HG02970 (cell line): ENCODE results near the gene TRRAP.
"Not testable (repeated sequence)": the region's sequence is repeated elsewhere in the genome, so short reads cannot be mapped to it uniquely, and the experiment has no call there.

Experiments used
- ATAC-seq: cut with Tn5 transposase; IDR thresholded peaks from one replicate; pipeline ENCODE4 v1.9.1; 2021; ENCODE audit warnings: mild to moderate bottlenecking, moderate library complexity, moderate number of reproducible peaks; ENCODE audit not compliant: unreplicated experiment, low FRiP score

Gene TRRAP

DNA sequence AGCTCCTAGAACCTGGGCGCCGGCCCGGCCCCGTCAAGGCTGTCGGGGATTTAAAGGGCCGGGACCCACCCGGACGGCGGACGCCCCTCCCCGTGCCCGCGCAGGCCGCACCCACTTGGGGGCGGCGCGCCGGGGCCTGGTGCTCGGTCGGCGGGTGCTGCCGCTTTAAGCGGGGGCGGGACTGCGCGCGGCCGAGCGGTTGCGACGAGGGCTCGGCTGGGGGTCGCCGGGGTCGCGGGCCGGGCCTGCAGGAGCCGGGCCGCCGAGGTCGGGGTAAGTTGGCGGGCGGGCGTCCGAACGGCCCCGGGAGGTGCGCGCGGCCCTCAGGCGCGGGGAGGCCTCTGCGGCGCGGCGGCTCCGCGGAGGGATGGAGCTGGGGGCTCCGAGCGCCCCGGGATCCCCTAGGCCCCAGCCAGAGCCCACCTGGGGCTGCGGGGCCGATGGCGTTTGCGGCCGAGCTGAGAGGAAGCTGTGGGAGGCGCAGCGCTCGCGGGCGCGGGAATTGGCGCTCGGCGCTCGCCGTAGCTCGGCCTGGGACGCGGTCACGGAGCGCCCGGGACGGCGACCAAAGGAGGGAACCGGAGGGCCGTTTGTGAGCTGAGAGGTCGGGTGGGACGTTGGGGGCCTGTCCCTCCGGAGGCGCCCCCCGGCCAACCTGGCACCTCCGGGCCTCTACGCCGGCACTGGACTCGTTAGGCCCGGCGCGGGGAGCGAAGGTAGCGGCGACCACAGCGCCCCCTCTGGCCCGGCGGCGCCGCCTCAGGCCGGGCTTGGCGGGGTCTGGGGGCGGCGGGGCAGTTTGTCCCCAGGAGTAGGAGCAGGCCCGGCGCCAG, at the start of gene TRRAP:
TRRAP (plus strand) TSS at position 168 of the 833 bp plus-strand sequence. CDS start 2,619 bp downstream, outside the sequence.
- ATAC-seq, result peak; percentile 53

DNA sequence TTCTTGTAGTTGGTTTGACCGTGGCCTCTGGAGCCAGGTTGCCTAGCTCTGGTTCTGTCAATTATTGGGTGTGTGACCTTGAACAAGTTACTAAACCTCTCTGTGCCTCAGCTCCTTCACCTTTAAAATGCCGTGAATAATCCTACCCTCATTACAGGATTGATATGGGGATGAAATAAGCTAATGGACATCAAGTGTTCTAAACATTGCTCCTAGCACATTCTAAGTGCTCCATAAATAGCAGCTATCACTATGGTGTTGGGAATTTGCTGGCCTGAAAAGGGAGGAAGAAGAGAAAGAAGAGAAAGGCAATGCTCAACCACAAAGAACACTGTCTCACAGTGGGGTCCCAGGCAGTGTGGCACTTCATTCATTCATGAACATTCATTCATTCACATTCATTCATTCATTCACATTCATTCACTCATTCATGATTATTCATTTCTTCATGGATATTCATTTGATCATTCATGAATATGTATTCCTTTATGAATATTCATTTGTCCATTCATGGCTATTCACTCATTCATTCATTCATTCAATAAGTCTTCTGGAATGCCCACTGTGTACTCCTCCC, 47.3 kb upstream of the TRRAP start:
- no peak for ATAC-seq

DNA sequence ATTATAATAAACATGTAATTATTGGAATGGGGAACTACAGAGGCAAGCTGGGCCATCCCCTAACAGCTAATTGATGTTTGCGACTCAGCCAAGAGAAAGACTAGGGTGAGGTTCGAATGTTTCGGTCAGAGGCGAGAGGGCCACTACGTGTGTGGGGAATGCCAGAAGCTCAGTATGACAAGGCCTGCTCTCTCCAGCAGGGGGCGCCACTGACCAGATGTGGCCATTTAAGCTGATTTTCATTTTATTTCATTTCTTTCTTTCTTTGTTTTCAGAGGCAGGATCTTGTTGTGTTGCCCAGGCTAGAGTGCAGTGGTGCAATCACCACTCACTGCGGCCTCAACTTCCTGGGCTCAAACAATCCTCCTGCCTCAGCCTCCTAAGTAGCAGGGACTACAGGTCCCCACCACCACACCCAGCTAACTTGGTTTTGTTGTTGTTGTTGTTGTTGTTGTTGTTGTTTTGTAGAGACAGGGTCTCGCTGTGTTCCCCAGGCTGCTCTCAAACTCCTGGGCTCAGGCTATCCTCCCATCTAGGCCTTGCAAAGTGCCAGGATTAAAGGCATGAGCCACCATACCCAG, 46.6 kb upstream of the TRRAP start:
- no peak for ATAC-seq

DNA sequence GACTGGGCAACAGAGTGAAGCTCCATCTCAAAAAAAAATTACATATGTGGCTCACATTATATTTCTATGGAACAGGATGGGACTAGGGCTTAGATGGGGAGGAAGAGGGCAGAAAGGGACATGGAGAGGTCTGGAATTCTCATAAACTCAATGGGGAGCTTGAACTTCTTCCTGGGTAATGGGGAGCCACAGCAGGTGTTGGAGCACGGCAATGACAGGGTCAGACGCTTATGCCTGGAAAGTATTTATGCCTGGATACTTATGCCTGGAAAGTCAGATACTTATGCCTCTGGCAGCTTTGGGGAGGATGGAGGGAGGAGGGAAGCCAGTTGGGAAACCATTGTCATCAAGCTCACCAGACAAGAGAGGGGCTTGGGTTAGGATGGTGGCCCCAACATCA, 45.3 kb upstream of the TRRAP start:
- ATAC-seq, result no peak

DNA sequence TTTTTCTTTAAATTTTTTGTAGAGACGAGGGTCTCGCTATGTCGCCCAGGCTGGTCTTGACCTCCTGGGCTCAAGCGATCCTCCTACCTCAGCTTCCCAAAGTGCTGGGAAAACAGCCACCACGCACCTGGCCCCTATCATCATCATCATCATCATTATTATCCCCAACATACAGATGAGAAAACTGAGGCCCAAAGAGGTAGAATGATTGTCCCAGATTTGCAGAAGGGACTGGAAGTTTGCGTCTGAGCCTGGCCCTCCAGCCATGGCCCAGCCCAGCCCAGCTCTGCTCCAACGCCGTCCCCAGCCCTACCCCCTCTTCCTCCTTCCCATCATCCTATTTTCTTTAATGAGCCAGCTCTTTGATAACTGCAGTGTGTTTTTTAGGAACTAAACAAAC, 43.4 kb upstream of the TRRAP start:
- no peak for ATAC-seq

DNA sequence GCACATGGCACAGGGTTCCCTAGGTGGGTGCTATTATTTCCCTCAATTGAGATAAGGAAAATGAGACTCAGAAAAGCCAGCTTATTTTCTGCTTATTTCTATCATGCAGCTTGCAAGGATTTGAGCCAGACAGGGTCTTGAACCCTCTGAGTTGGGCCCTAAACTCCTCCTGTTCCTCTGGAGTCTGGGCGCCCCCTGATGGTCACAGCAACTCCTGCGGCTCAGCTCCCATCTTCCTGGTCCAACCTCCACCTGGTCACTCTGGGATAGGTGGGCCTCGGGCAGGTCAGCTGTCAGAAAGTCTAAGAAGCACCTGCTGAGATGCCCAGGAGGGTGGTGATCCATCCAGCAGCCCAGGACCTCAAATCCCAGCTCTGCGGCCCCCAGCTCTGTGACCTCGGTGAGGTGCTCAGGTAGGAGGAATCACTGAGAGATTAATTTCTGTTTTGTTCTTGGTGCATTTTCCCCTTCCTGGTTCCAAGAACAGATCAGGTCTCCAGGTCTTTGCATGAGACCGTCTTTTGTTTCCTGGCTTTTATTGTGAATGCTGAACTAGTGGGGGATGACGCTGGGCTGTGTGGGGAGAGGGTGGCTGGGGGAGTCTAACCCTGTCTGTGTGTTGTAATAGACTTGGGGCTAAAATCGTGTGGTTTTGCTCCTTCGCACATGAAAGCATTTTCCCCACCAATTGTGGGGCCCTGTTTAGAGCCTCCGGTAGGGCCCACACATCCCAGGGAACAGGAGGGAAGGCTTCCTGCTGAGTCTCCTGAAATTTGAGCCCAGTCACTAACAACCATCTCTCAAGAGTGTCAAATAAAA, 41.3 kb upstream of the TRRAP start:
- no peak for ATAC-seq

DNA sequence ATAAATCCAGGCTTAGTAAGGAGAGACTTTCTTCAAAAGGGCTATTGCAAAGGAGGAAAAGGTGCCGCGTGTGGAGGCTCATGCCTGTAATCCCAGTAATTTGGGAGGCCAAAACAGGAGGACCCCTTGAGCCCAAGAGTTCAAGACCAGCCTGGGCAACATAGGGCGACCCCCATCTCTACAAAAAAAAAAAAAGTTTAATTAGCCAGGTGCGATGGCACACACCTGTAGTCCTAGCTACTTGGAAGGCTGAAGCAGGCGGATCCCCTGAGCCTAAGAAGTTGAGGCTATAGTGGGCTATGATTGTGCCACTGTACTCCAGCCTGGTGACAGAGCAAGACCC, 40.7 kb upstream of the TRRAP start:
- no peak for ATAC-seq

DNA sequence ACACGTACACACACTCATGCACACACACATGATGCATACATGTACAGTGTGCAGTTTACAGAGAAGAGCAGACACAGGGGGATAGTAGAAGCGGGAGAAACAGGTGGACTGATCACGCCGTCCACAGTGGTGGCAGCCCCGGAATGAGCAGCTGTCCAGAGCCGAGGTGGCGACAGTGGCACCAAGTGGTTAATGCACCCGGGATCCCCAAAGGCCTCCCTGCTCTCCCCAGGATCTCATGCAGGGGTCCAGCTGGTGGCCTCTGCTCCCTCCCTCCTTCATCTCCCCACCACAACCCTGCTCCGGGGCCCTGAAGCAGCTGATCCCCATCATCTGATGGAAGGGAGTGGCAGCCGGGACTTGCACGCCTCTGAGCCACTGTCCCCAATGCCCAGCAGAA, 38.2 kb upstream of the TRRAP start:
- no peak for ATAC-seq

DNA sequence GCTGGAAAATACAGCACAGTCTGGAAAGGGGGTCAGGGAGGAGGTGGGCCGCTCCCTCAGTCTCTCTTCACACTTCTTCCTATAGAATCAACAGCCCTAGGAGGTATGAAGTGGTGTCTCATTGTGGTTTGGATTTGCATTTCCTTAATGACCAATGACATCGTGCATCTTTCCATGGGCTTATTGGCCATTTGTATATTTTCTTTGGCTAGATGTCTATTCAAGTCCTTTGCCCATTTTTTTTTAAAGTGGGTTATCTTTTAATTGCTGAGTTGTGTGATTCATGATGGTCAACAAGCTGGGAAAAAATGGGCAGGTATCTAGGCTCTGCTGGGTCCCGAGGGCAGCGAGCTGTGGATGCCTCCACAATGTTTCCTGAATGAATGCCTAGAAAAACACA, 37.6 kb upstream of the TRRAP start:
- ATAC-seq, result no peak

DNA sequence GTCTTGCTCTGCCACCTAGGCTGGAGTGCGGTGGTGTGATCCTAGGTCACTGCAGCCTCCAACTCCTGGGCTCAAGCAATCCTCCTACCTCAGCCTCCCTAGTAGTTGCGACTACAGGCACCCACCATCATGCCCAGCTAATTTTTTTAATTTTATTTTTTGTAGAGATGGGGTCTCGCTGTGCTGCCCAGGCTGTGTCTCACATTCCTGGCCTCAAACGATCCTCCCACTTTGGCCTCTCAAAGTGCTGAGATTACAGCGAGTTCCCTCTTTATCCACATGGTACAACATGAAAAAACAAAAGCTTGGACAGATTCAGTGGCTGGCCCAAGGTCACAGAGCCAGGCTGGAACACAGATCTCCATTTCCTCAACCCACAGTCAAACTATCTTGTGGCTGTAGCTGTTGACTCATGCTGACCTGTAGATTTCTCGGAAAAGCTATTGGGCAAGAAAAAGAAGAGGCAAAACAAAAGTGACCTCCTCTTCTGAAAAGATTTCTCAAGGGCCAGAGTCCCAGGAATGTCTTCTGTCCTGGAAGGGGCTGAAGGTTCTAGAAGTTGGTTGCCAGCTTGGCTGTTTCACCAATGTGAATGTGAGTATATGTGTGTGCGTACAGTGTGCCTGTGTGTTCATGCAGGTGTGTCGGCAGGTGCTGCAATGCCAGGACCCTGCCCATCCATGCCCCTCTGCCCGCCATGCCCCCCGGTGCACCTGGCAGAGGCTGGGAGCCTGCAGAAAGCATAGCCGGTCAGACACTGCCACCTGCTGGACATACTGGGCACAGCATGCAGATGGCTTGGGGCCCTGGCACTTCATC, 36.9 kb upstream of the TRRAP start:
- ATAC-seq, result no peak

DNA sequence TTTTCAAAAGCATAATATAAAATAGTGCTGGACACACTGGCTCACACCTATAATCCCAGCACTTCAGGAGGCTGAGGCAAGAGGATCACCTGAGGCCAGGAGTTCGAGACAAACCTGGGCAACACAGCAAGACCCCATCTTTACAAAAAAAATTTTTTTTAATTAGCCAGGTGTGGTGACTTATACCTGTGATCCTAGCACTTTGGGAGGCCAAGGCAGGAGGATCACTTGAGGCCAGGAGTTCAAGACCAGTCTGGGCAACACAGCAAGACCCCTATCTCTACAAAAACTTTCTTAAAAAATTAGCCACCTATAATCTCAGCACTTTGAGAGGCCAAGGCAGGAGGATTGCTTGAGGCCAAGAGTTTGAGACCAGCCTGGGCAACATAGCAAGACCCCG, 35.8 kb upstream of the TRRAP start:
- not testable (repeated sequence) for ATAC-seq

DNA sequence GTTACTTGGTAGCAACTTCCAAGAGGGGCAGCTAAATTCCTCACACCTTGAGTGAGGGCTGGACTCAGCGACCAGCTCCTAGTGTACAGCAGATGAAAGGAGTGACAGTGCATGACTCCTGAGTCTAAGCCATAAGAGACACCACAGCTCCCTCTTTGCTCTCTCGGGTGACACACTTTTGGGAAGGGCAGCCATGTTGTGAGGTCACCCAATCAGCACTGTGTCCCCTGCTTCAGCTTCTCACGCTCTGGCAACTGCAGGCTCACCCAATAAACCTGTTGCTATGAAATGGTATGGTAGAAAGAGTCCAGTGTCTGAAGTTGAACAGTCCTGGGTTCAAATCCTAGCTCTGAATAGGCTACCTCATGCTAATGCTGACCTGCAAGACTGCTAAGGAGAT, 29.4 kb upstream of the TRRAP start:
- ATAC-seq, result no peak

DNA sequence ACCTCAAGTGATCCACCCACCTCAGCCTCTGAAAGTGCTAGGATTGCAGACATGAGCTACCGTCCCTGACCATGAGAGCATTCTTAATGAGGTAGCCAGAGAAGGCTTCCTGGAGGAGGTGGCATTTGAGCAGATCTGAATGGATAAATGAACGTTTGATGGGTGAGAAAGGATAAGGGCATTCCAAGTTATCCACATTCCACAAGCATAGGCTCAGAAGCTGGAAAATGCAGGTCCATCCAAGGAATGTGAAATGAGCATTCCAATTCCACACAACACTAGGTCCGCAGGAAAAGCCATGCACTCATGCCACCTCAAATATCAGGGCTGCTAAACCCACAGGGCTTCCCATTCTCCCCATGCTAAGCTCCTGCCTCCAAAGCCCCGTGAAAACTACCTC, 25.5 kb upstream of the TRRAP start:
- ATAC-seq, result no peak

DNA sequence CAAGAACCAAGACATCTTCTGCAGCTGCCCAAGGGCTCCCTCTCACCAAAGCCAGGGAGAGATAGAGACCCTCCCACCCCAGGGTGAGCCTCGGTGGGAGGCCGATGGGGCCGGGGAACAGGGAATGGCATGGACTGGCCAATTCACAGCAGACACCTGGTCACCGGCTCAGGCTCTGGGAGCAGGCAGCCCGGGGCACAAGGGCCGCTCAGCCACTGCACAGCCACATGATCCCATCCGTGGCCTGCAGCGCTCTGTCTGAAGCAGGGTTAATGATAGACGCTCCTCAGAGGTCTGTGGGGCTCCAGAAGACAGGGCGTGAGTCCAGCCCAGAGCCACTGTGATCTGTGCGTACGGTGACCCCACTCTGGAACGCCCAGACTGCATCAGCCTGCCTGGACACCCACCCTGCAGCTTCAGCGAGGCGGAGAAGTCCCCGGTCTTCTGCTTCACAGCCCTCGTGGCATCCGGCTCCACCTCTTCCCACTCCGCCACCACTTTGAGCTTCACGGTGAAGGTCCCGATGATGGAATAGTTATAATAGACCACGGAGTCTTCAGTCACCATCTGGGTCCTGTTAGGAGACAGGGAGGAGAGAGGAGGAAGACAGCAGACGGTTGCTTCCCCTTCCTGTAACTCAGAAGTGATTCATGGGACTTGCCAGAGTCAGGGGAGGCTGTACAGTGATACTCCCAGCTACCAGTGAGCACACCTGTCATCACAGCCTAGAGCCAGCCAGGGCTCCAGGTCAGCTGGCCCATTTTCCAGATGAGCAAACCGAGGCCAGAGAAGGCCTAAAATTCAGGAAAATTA, 22.5 kb upstream of the TRRAP start:
- no peak for ATAC-seq

DNA sequence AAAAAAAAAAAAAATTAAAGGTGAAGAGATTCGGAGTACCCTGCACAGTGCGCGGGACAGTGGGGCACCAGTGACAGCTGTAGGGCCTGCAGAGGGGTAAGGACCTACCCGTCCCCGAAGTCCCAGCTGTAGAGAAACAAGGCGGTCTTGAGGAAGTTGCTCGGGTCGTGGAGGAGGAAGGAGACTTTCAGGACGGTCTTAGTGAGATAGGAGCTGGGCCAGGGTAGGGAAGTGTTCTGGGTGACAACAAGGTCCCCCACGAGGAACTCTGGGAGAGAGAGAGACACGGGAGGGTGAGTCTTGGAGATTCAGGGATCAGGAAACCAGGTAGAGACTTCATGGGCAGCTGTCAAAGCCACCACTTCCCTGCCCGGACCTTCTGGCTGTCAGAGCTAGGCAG, 18.3 kb upstream of the TRRAP start:
- ATAC-seq, result no peak

DNA sequence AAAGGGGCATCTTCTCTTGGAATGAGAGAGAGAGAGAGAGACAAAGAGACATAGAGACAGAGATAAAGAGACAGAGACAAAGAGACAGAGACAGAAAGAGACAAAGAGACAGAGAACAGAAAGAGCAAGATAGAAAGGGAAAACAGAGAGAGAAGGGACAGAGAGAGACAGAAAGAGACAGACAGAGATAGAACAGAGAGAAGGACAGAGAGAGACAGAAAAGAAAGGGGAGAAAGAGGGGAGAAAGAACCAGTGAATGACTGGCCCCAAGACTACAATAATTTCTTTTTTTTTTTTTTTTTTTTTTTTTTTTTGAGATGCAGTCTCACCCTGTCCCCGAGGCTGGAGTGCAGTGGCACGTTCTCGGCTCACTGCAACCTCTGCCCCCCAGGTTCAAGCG, 16.1 kb upstream of the TRRAP start:
- ATAC-seq, result no peak

DNA sequence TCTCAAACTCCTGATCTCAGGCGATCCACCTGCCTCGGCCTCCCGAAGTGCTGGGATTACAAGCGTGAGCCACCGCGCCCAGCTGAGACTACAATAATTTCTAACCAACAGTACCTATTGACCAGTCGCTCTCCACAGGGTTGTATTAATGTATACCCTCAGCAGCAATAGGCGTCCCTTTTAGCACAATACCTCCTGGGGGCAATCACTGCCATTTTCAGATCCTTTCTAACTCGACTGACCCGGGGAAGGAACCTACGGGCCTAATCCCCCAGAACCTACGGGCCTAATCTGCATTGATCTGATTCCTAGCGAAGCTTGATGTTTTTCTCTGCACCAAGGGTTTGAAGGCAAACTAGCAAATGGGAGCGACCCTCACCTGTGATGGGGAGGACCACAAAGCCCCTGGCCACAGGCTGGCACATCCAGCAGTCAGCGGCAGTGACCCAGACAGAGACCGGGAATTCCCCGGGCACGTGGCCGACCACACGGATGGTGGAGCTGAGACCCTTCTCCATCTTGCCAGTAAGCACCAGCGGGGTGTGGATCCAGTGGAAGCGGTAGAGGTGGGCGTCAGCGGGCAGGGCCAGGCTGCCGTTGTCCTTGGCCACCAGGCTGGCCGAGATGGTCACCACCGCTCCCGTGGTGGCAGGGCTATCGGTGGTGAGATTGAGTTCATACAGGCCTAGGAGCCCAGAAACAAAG, 15.5 kb upstream of the TRRAP start:
- ATAC-seq, result no peak

DNA sequence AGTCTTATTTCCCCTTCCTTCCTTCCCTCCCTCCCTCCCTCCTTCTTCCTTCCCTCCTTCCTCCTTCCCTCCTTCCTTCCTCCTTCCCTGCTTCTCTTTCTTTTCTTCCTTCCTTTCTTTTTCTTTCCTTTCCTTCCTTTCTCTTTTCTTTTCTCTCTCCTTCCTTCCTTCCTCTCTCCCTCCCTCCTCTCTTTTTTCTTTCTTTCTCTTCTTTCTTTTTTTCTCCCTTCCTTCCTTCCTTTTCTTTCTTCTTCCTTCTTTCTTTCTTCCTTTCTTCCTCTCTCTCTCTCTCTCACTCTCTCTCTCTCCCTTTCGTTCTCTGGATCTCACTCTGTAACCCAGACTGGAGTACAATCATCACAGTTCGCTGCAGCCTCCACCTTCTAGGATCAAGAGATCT, 14.7 kb upstream of the TRRAP start:
- no peak for ATAC-seq
